HG02642 (cell line): ENCODE data around the gene ADARB2.
"Not testable (repeated sequence)": the region's sequence is repeated elsewhere in the genome, so short reads cannot be mapped to it uniquely, and the experiment has no call there.

Source experiments
- ATAC-seq: cut with Tn5 transposase; IDR thresholded peaks from one replicate; pipeline ENCODE4 v1.9.1; 2021; ENCODE audit warnings: mild to moderate bottlenecking; ENCODE audit not compliant: unreplicated experiment, poor library complexity

ADARB2 gene

GRCh38 chr10:1419796-1420610, 317.3 kb downstream of the ADARB2 start:
- ATAC-seq = no peak

GRCh38 chr10:1418031-1418550, 319.2 kb downstream of the ADARB2 start:
- ATAC-seq = no peak

- ATAC-seq = no peak
These were observed 319.8 kb downstream of the ADARB2 start for GRCh38 chr10:1417574-1417973.

GRCh38 chr10:1416456-1417037, 320.8 kb downstream of the ADARB2 start:
- no peak for ATAC-seq

GRCh38 chr10:1414893-1415292, 322.4 kb downstream of the ADARB2 start:
- no peak for ATAC-seq

- ATAC-seq = not testable (repeated sequence)
These were observed 323.0 kb downstream of the ADARB2 start for GRCh38 chr10:1414346-1414745.

GRCh38 chr10:1413823-1414222, 323.5 kb downstream of the ADARB2 start:
- ATAC-seq = no peak

GRCh38 chr10:1413256-1413655, 324.1 kb downstream of the ADARB2 start:
- ATAC-seq = no peak

- no peak for ATAC-seq
These were observed 324.7 kb downstream of the ADARB2 start for GRCh38 chr10:1412531-1413189.

GRCh38 chr10:1411956-1412355, 325.4 kb downstream of the ADARB2 start:
- ATAC-seq = no peak

- ATAC-seq = no peak
These were observed 325.9 kb downstream of the ADARB2 start for GRCh38 chr10:1411451-1411850.

- ATAC-seq = no peak
These were observed 326.6 kb downstream of the ADARB2 start for GRCh38 chr10:1410469-1411395.

GRCh38 chr10:1410032-1410431, 327.3 kb downstream of the ADARB2 start:
- ATAC-seq = no peak

- ATAC-seq = no peak
These were observed 327.9 kb downstream of the ADARB2 start for GRCh38 chr10:1409392-1409791.

GRCh38 chr10:1408651-1409367, 328.5 kb downstream of the ADARB2 start:
- no peak for ATAC-seq

- ATAC-seq = no peak
These were observed 330.1 kb downstream of the ADARB2 start for GRCh38 chr10:1406967-1407945.

- no peak for ATAC-seq
These were observed 331.0 kb downstream of the ADARB2 start for GRCh38 chr10:1406132-1406966.
